PC-9 (cell line): ENCODE results near the gene MVD. TPM values are rescaled to one million over a fixed set of nuclear protein-coding genes. Genes with fewer than 3 reads are reported as not detected.

ENCODE experiments used
- BruUV-seq: library from RNA; stranded (reverse); fragments of 400-500 nt; replicated peaks from 2 replicates; lab custom pipeline; 2021; lab: Mats Ljungman, UMichigan
- CTCF ChIA-PET: fragments of 300-600 bp; sonication (Branson Sonifier 250); formaldehyde crosslinking; loops from one replicate; lab custom pipeline; 2022; ENCODE audit warnings: antibody characterized with exemption; lab: Charles Lee
- POLR2A ChIA-PET: fragments of 300-600 bp; sonication (Branson Sonifier 250); formaldehyde crosslinking; loops from one replicate; lab custom pipeline; 2022; ENCODE audit warnings: antibody characterized with exemption; ENCODE audit not compliant: unreplicated experiment; lab: Charles Lee
- DNase-seq, 2 experiments: peaks; one replicate each; pipeline versions ENCODE4 v3.0.0 to v3.0.0-alpha.2; 2015 to 2022; ENCODE audit warnings: mixed read lengths in 1 of 2
- H2AFZ ChIP-seq: fragments of 200-600 bp; sonication (generic); 2 replicates; pipeline ENCODE4 v1.8.1; 2017; ENCODE audit warnings: antibody characterized with exemption
- H3F3A ChIP-seq: fragments of 200-600 bp; sonication (generic); 2 replicates; pipeline ENCODE4 v1.8.1; 2017; ENCODE audit warnings: antibody characterized with exemption, mild to moderate bottlenecking, low read depth; ENCODE audit not compliant: insufficient read depth
- H3K27ac ChIP-seq: fragments of 200-600 bp; sonication (generic); 2 replicates; pipeline ENCODE4 v1.6.1; 2016; ENCODE audit warnings: mixed run types
- H3K27me3 ChIP-seq: fragments of 200-600 bp; sonication (generic); 2 replicates; pipeline ENCODE4 v1.6.1; 2016; ENCODE audit warnings: low read depth, mixed run types; ENCODE audit not compliant: insufficient read depth
- H3K36me3 ChIP-seq: fragments of 200-600 bp; sonication (generic); 2 replicates; pipeline ENCODE4 v1.6.1; 2016; ENCODE audit warnings: low read depth, mixed run types
- H3K4me1 ChIP-seq: fragments of 200-600 bp; sonication (generic); replicated peaks from 2 replicates; pipeline ENCODE4 v1.6.1; 2016; ENCODE audit warnings: mixed run types; ENCODE audit not compliant: insufficient read depth
- H3K4me2 ChIP-seq: fragments of 200-600 bp; sonication (generic); 2 replicates; pipeline ENCODE4 v1.6.1; 2017; ENCODE audit warnings: mixed run types
- H3K4me3 ChIP-seq: fragments of 200-600 bp; sonication (generic); 2 replicates; pipeline ENCODE4 v1.6.1; 2016; ENCODE audit warnings: mixed run types
- H3K79me2 ChIP-seq: fragments of 200-600 bp; sonication (generic); 2 replicates; pipeline ENCODE4 v1.6.1; 2017; ENCODE audit warnings: low read depth, mixed run types
- H3K9me2 ChIP-seq: fragments of 200-600 bp; sonication (generic); 2 replicates; pipeline ENCODE4 v1.8.1; 2017; ENCODE audit warnings: mild to moderate bottlenecking; ENCODE audit not compliant: insufficient read depth
- H3K9me3 ChIP-seq: fragments of 200-600 bp; sonication (generic); 2 replicates; pipeline ENCODE4 v1.8.1; 2016; ENCODE audit warnings: low read depth; ENCODE audit not compliant: insufficient read depth
- H4K20me1 ChIP-seq: fragments of 200-600 bp; sonication (generic); 2 replicates; pipeline ENCODE4 v1.8.1; 2017; ENCODE audit not compliant: insufficient read depth
- CTCF ChIP-seq: fragments of 200-600 bp; sonication (generic); conservative IDR thresholded peaks from 2 replicates; pipeline ENCODE4 v1.6.1; 2017; ENCODE audit warnings: mixed run types, antibody characterized with exemption, mild to moderate bottlenecking, moderate library complexity
- EZH2 ChIP-seq: fragments of 200-600 bp; sonication (generic); IDR thresholded peaks from 2 replicates; pipeline ENCODE4 v1.8.0; 2017; ENCODE audit warnings: antibody characterized with exemption, low read depth
- intact Hi-C: fragments of 100-400 bp; cut with micrococcal nuclease; formaldehyde crosslinking; loops from one replicate; pipeline ENCODE4 v1.10.0; 2022; ENCODE audit not compliant: unreplicated experiment
- total RNA-seq: library from RNA; stranded (reverse); gene quantifications from 2 replicates; pipeline ENCODE4 v1.2.3, GENCODE V29; 2021

MVD gene
- total RNA-seq, 1 experiment from 2014 or later, result 168 TPM

DNA sequence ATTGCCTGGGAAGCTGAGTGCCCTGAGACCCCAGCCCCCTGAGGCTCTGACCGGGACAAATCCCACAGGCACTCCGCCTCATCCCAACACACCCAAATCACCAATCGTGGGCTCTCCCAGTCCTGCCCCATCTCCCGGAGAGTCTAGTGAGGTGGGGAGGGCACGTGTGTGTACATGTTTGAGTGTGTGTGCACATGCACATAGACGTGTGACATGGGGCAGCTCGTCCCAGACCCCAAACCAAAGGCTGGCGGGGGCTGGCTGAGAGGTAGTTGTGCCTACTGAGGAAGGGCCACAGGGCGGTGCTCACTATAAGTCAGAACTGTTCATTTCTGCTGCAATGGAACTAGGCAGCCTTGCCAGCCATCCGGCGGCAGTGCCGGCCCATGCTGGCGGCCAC lies 14.8 kb upstream of the MVD start:
- Histone ChIP-seq H3K79me2 (no peaks in the 10 kb centered on the region), H3K4me1 (peaks cover 16% of the 10 kb centered on the region), H3F3A (peaks cover 8% of the 10 kb centered on the region; the same call in 1 of the 2 replicates), H3K27ac (no peak overlapping the region), H3K4me2 (no peak overlapping the region), H3K36me3 (no peaks in the 10 kb centered on the region), H4K20me1 (no peaks in the 10 kb centered on the region; the same call in 1 of the 2 replicates), H2AFZ (no peak overlapping the region), H3K27me3 (no peaks in the 10 kb centered on the region), H3K4me3 (no peak overlapping the region), H3K9me3 (no peaks in the 10 kb centered on the region), H3K9me2 (no peaks in the 10 kb centered on the region)
- DNase-seq, result no peak
- ChIA-PET POLR2A (no interaction called here), CTCF (no interaction called here)
- intact Hi-C loops, result no loop called here
- TF ChIP-seq CTCF (no peak), EZH2 (no peak)
- BruUV-seq, result no TSS peak

- Histone ChIP-seq H3K4me2 (no peak overlapping the region), H2AFZ (no peak overlapping the region), H4K20me1 (no peaks in the 10 kb centered on the region; the same call in 1 of the 2 replicates), H3K36me3 (no peaks in the 10 kb centered on the region), H3F3A (peaks cover 8% of the 10 kb centered on the region; the same call in 1 of the 2 replicates), H3K27ac (no peak overlapping the region), H3K9me3 (no peaks in the 10 kb centered on the region), H3K79me2 (no peaks in the 10 kb centered on the region), H3K4me3 (no peak overlapping the region), H3K4me1 (peaks cover 16% of the 10 kb centered on the region), H3K9me2 (no peaks in the 10 kb centered on the region), H3K27me3 (no peaks in the 10 kb centered on the region)
- no TSS peak for BruUV-seq
- CTCF ChIA-PET, result no interaction called here
- intact Hi-C loops, result no loop called here
- DNase-seq, result no peak
- TF ChIP-seq CTCF (no peak), EZH2 (no peak)
- POLR2A ChIA-PET, result no interaction called here
These were observed 13.8 kb upstream of the MVD start for GRCh38 chr16:88676502-88677242.

DNA sequence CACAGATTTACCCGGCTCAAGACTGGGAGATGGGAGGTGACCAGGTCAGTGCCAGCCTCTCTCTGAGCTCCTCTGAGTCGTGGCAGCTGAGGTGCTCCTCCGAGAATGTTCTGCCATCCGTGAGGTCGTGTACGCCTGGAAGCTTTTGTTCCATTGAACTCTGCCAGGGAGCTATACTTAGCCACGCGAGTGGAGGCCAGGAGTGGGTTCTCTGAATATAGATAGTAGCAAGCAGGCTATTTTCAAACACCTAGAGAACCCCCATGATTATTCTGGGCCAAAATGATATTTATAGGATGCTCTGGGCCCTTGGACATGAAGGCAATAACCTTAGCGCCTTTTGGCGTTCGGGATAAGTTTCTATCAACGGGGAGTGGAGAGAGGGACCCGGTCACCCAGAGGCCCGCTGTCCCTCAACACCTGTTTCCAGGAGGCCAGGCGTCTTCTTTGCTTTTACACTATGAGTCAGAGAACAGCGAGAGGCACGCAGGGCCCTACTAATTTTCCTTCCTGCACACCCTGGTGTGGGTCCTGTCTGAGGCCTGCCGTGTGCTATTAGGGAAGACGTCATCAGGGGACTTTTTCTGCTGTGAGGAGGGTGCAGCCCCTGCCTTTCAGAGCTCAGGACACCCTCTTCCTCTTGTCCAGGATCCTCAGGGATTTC lies 11.0 kb upstream of the MVD start:
- POLR2A ChIA-PET, result no interaction called here
- TF ChIP-seq CTCF (no peak), EZH2 (no peak)
- 0 out of 2 replicates have a peak, but pooled peaks cover 2% of the 10 kb centered on the region for H3F3A ChIP-seq
- no peak overlapping the region for H3K27ac ChIP-seq
- DNase-seq, result no peak
- no peaks in the 10 kb centered on the region for H3K9me2 ChIP-seq
- CTCF ChIA-PET, result no interaction called here
- no peak overlapping the region for H2AFZ ChIP-seq
- H3K27me3 ChIP-seq, result no peaks in the 10 kb centered on the region
- no peaks in the 10 kb centered on the region for H3K36me3 ChIP-seq
- intact Hi-C loops, result no loop called here
- BruUV-seq, result no TSS peak
- H3K4me1 ChIP-seq, result peaks cover 4% of the 10 kb centered on the region; the same call in 1 of the 2 replicates
- no peak overlapping the region for H3K4me3 ChIP-seq
- no peak overlapping the region for H3K4me2 ChIP-seq
- H3K9me3 ChIP-seq, result no peaks in the 10 kb centered on the region
- H4K20me1 ChIP-seq, result no peaks in the 10 kb centered on the region; the same call in 1 of the 2 replicates
- H3K79me2 ChIP-seq, result no peaks in the 10 kb centered on the region
